HTR-8/SVneo (cell line): Measurements from ENCODE around the gene MKI67.

ENCODE experiments used
- DNase-seq: peaks from one replicate; pipeline ENCODE4 v3.0.0; 2011; ENCODE audit warnings: low spot score, mixed read lengths; ENCODE audit not compliant: insufficient read length
- FAIRE-seq: peaks from 2 replicates; lab custom pipeline; 2011; peaks lifted over from hg19 to GRCh38; lab: Jason Lieb, UNC

Gene MKI67

DNA sequence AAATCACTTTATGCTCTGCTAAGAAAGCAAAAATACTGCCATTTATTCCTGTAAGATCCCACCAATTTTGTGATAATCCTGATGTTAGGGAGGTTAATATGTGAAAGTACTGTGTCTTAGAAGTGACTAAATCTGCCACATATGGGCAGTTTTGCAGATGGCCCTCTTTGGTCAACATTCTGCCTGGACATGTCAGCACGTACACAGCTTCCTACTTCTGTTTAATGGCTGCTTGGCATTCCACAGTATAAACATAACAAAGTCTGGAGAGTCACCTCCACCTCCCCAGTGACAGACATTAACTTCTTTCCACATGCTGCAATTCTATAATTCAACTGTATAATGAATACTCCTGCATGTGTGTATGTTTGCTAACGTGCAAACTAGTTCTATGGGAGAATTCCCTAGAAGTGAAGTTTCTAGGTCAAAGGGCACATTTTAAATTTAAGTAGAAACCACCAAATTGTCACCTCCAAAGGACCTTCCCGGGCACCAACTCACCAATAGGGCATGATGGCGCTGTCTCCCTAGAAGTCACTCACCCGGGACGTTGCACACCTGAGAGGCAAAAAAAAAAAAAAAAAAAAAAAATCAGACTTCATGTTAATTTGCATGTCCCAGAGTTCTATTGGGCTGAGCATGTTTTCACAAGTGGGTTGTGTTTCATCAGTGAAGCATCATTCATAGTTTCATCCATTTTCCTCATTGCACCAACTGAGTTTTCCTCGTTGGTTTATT is 38.9 kb downstream of the MKI67 start:
- FAIRE-seq = no peak
- no peak for DNase-seq

DNA sequence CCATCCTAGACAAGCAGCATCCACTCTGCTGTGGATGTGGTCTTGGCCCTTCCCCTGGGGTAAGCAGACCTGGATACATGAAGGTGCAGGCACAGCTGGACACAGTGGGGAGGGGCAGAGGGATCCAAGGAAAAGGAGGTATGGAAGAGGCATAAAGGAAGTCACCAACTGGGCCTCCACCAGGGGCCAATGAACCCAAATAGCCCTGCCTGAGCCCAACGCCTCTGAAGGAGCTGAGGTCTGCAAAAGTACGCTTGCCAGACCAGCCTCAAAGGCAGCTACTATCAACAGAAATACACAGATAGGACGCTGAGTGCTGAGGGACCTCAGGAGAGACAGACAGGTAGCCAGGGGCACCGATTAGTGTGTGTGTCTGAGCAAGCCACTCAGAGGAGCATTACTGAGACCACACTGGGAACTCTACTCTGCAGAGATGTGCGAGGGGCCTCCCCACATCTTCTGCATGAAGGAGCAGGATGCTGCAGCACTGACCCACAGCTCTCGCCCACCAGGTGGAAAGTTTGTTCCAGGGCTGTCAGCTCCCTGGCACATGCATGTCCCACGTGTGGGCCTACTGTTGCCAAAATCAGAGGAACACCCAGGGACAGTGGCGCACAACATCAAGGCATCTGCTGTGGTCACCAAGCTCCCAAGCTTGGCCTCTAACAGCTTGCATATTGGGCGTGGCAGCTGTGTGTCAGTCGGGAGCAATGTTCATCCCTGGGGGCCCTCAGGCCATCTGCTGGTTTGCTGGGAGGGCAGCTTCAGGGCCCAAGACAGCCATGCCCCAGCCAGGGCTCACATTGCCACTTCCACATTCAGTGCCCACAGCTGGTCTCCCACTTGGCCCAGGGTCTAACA is 40.0 kb downstream of the MKI67 start:
- no peak for DNase-seq
- FAIRE-seq = no peak

DNA sequence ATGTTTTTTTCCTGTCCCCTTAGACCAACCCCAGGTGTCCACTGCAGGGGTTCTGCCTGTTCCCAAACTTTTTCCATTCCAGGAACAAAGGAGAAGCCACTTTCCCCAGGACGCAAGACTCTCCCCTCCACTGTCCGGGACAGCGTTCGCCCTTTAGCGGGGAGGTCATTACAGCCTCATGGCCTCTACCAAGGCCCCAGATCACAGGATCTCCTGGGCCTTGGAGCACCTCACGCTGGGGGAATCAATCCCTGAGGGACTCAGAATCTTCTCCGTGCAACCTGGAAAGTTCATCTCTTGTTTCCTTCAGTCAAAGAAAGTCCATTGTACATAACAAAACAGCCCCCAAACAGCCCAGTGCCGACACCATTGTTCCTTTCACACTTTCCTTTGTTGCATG is 41.2 kb downstream of the MKI67 start:
- FAIRE-seq = no peak

GRCh38 chr10:128084364-128084763 is 41.9 kb downstream of the MKI67 start:
- no peak for DNase-seq
- FAIRE-seq = no peak

More for the DNA sequence above, 41.2 kb downstream of the MKI67 start:
- DNase-seq = no peak

DNA sequence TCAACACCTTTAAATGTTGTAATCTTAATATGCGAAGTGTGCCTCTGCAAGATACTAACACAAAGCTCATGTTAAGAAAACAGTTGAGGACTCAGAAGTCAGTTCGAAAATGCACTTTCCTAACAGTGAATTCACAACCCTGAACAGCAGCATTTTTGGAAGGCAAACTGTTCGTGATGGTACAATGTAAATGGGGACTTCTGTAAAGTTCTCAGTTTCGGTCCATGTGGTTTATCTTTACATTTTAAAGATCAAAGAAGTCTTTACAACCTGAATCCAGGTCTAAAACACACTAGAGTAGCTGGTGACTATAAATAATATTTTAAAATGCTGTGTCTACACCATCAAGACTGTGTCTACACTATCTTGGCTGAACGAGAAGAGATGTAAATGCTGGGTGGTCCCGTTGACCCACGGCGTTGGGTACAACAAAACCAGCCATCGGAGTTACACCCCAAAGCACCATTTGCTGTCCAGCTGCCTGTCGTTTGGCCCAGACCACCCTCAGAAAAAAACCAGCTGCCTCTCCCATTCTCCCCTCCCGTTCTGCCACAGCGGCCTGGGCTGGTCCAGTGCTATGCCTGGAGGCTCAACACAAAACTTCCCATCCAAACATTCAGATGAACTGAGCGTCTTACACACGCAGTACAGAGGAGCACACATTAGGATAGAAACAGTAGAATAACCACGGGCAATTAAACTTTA is 42.9 kb downstream of the MKI67 start:
- DNase-seq (no peak), FAIRE-seq (no peak)

DNA sequence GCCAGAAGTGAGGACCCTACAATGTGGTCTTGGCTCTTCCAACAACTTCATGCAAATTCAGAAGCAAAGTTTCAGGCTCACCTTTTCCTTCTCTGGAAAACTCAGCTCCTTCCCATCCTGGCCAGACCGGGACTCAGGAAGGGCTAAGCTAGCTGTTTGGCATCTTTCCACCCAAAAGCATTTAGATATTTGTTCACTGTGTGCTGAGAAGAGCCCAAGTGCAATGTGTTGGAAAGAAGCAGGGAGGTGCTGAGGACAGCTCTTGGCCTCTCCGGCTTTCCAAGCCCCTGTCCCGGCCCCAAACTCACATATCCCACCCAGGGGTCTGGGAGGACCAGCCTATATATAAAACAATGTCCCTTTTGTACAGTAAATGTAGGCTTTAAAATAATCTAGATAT is 44.5 kb downstream of the MKI67 start:
- FAIRE-seq = no peak

GRCh38 chr10:128081222-128081621 is 45.0 kb downstream of the MKI67 start:
- DNase-seq (no peak), FAIRE-seq (no peak)

More for the DNA sequence above, 44.5 kb downstream of the MKI67 start:
- DNase-seq = no peak

GRCh38 chr10:128080641-128081040 is 45.6 kb downstream of the MKI67 start:
- DNase-seq = no peak
- no peak for FAIRE-seq

DNA sequence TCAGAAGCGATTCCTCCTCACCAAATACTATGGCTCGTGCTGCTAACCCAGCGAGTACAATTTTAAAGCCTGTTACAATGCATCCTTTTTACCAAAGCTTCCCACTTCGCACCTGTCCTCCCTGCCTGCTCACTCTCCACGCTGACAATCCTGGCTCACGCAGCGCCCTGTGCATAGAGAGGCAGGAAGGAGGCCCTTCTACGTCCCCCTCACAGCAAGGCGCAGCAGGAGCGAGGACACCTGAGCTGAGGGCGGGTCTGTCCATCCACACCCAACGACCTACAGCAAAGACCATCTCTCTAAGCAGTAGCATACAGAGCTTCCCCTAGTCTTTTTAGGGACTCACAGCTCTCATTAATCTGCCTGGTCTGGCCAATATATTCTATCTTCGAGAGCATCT is 46.0 kb downstream of the MKI67 start:
- DNase-seq = no peak
- FAIRE-seq = no peak

DNA sequence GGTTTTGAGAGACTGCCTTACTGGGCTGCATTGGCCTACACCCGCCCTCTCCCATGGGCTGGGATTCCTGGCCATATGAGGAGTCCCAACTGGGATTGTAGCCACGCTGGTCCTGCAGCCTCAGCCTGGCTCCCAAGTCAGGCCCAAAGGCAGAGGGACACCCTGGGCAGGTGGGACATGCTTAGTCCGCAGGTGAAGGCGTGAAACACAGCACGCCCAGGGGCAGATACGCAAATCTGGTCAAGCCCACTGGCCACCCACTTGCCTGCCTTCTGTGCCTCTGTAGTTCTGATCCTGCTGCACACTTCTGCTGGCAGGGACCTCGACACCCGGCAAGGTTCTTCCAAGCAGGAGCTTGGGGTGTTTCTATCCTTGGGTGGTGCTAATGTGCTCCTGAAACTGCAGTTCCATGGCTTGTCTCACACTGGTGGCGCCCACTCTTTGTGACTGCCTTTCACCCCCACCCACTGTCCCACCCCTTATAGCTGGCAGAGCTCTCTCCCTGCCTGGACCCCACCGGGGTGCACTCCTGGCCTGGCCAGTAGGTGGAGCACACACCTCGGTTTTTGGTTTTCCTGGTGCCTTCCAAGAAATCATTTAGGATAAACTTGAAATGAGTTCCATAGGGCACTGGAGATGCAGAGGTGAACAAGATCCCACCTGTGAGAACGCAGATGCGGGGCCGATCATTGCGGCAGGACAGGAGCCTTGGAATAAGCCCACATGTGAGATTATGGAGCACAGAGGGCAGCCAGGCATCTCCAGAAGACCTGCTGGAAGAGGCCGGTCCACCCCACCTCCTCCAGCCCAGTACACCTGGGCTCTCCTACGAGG is 47.9 kb downstream of the MKI67 start:
- DNase-seq = peak; percentile 51
- FAIRE-seq = no peak

DNA sequence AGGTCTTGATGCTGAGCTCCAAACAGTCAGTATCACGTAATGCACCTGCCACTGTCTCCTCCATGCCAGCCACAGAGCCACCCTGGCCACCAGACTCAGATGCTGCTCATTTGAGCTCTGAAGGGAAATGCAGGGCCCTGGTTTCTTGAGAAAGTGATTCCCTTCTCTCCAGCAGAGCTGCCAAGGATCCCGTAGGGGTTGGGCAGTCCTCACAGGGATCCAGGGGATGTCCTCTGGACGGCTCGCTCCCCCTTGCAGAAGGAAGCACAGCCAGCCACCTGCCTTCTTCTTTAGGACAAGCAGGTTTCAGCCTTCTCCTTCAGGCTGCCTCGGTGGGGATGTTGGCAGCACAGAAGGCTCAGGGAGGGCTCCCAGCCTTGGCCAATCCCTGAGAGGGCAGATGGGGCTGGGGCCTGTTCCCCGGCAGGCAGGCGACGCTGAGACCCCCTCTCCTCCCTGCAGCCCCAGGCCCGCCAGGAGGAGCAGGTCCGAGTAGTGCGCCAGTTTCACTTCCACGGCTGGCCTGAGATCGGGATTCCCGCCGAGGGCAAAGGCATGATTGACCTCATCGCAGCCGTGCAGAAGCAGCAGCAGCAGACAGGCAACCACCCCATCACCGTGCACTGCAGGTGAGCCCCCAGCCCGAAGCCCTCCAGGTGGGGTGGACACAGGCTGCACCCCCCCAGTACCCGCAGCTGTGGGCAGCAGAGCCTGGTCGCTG is 48.9 kb downstream of the MKI67 start:
- DNase-seq (no peak), FAIRE-seq (no peak)

DNA sequence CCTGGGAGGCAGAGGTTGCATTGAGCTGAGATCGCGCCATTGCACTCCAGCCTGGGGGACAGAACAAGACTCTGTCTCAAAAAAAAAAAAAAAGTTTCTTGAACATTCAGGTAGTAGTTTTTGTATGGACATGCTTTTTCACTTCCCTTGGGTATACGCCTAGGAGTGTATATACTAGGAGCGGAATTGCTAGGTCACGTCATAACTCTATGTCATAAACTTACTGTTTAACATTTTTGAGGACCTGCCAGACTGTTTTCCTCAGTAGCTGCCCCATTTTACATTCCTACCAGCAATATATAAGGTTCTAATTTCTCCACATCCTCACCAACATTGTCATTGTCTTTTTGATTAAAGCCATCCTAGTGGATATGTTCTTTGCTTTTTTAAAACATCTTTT is 51.6 kb downstream of the MKI67 start:
- DNase-seq (no peak), FAIRE-seq (no peak)

DNA sequence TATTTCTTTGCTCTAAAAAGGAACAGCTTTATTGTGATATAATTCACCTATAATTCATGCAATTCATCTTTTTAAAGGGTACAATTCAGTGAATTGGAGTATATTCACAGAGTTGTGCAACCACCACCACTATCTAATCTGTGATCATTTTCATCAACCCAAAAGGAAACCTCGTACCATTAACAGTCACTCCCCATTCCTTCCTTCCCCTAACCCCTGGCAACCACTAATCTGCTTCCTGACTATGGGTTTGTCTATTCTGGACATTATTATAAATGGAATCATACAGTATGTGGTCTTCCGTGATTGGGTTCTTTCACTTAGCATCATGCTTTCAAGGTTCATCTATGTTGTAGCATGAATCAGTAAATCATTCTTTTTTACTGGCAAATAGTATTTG is 52.3 kb downstream of the MKI67 start:
- DNase-seq (no peak), FAIRE-seq (no peak)

GRCh38 chr10:128072941-128073645 is 53.1 kb downstream of the MKI67 start:
- FAIRE-seq = no peak

DNA sequence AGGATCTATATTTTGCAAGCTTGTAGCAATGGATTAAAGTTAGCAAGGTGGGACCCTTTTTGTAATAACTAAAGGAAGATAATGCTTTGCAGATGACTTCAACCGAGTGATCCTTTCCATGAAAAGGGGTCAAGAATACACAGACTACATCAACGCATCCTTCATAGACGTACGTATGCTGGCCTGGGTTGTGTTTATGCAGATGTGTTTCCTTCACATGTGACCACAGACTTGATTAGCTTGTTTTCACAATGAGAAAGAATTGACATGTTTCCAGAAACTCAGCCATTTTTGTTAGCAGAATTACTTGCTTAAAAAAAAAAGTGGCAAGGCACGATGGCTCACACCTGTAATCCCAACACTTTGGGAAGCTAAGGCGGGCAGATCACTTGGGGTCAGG is 54.2 kb downstream of the MKI67 start:
- FAIRE-seq = no peak
- no peak for DNase-seq

More at GRCh38 chr10:128072941-128073645, 53.1 kb downstream of the MKI67 start:
- DNase-seq = no peak

GRCh38 chr10:128071417-128071782 is 54.8 kb downstream of the MKI67 start:
- FAIRE-seq = no peak

GRCh38 chr10:128070721-128071416 is 55.4 kb downstream of the MKI67 start:
- DNase-seq (no peak), FAIRE-seq (no peak)

More at GRCh38 chr10:128071417-128071782, 54.8 kb downstream of the MKI67 start:
- no peak for DNase-seq

DNA sequence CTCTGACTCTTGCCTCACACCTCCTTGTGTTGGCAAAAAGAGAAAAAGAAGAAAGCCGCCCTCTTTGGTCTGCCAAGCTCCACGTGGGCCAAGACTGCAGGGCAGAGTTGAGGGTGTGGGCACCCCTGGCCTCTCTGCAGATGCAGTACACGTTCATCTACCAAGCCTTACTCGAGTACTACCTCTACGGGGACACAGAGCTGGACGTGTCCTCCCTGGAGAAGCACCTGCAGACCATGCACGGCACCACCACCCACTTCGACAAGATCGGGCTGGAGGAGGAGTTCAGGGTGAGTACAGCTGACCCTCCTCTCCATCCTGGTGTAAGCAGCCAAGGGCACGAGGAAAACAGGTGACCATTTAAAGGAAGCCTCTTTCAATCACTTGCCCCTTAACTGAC is 56.1 kb downstream of the MKI67 start:
- DNase-seq (no peak), FAIRE-seq (no peak)
